Naive thymus-derived CD4-positive, alpha-beta T cell (primary cell): ENCODE measurements around the gene PASD1. TPM values are rescaled to one million over a fixed set of nuclear protein-coding genes. Genes with fewer than 3 reads are reported as not detected.

Experiments used
- ATAC-seq: fragments of 150-1000 bp; cut with Tn5 transposase; 2 replicates; pipeline ENCODE4 v1.10.0; 2021; ENCODE audit warnings: mild to moderate bottlenecking, moderate library complexity
- CTCF ChIA-PET: fragments of 350-600 bp; sonication (Branson Sonifier 250); formaldehyde crosslinking; loops from one replicate; lab custom pipeline; 2021; ENCODE audit warnings: antibody characterized with exemption; lab: Charles Lee
- POLR2A ChIA-PET: fragments of 350-600 bp; sonication (Branson Sonifier 250); formaldehyde crosslinking; loops from one replicate; lab custom pipeline; 2021; ENCODE audit warnings: antibody characterized with exemption, inconsistent platforms; lab: Charles Lee
- DNase-seq, 9 donors: peaks; one replicate each; pipeline versions ENCODE4 v3.0.0 to v3.0.0-alpha.2; 2020 to 2022; ENCODE audit warnings: mixed read lengths in 1 of 9
- H3K27ac ChIP-seq: one replicate; pipeline ENCODE4 v1.7.0; 2013; ENCODE audit warnings: mild to moderate bottlenecking, low read depth, low read length, moderate library complexity
- H3K27me3 ChIP-seq, 2 donors: one replicate each; pipeline ENCODE4 v1.7.0; 2013; ENCODE audit warnings: low read length in 2 of 2, mild to moderate bottlenecking in 2 of 2, moderate library complexity in 2 of 2; ENCODE audit not compliant: control insufficient read depth in 2 of 2, insufficient read depth in 2 of 2
- H3K36me3 ChIP-seq, 3 experiments: 1 replicate in 2 of 3; 2 replicates in 1 of 3; pipeline ENCODE4 v1.7.0; 2013; ENCODE audit warnings: low read length in 3 of 3, mild to moderate bottlenecking in 3 of 3, moderate library complexity in 1 of 3; ENCODE audit not compliant: insufficient read depth in 3 of 3, control insufficient read depth in 2 of 3
- H3K4me1 ChIP-seq, 2 donors: one replicate each; pipeline ENCODE4 v1.7.0; 2013; ENCODE audit warnings: low read length in 2 of 2, mild to moderate bottlenecking in 2 of 2, moderate library complexity in 1 of 2; ENCODE audit not compliant: control insufficient read depth in 2 of 2, insufficient read depth in 2 of 2
- H3K4me3 ChIP-seq: 2 replicates; pipeline ENCODE4 v1.7.0; 2013; ENCODE audit warnings: mild to moderate bottlenecking, low read length
- H3K9me3 ChIP-seq, 3 experiments: 1 replicate in 2 of 3; 2 replicates in 1 of 3; pipeline ENCODE4 v1.7.0; 2013; ENCODE audit warnings: low read length in 3 of 3; ENCODE audit not compliant: control insufficient read depth in 2 of 3
- H3K27ac Mint-ChIP-seq, 9 donors: one replicate each; pipeline ENCODE4 v1.8.0; 2020 to 2022; ENCODE audit warnings: mixed read lengths in 9 of 9, mild to moderate bottlenecking in 8 of 9, moderate library complexity in 5 of 9, inconsistent platforms in 2 of 9
- H3K27me3 Mint-ChIP-seq, 5 donors: one replicate each; pipeline ENCODE4 v1.8.0; 2021 to 2022; ENCODE audit warnings: mixed read lengths in 5 of 5, mild to moderate bottlenecking in 1 of 5
- H3K36me3 Mint-ChIP-seq, 5 donors: one replicate each; pipeline ENCODE4 v1.8.0; 2020 to 2022; ENCODE audit warnings: mixed read lengths in 5 of 5, mild to moderate bottlenecking in 3 of 5, inconsistent platforms in 1 of 5
- H3K4me1 Mint-ChIP-seq, 7 donors: one replicate each; pipeline ENCODE4 v1.8.0; 2020 to 2022; ENCODE audit warnings: mixed read lengths in 7 of 7, mild to moderate bottlenecking in 3 of 7, inconsistent platforms in 1 of 7
- H3K4me3 Mint-ChIP-seq, 10 donors: one replicate each; pipeline ENCODE4 v1.8.0; 2020 to 2022; ENCODE audit warnings: mild to moderate bottlenecking in 10 of 10, mixed read lengths in 10 of 10, moderate library complexity in 6 of 10, inconsistent platforms in 2 of 10
- H3K9me3 Mint-ChIP-seq, 11 donors: one replicate each; pipeline ENCODE4 v1.8.0; 2020 to 2022; ENCODE audit warnings: mixed read lengths in 11 of 11, mild to moderate bottlenecking in 4 of 11, inconsistent platforms in 1 of 11, moderate library complexity in 1 of 11
- intact Hi-C, 2 donors: fragments of 100-400 bp; cut with micrococcal nuclease; formaldehyde crosslinking; loops; one replicate each; pipeline ENCODE4 v1.15.1; 2023
- polyA plus RNA-seq, 2 donors: library from polyadenylated mRNA; unstranded; fragments of 300-500 nt; fragmentation: Illumina TruSeq; gene quantifications; one replicate each; pipeline ENCODE4 v1.2.3, GENCODE V29; 2021
- total RNA-seq, 6 experiments: library from RNA in 5 of 6; stranded (reverse) in 5 of 6; gene quantifications; 1 replicate in 5 of 6; 2 replicates in 1 of 6; pipeline ENCODE4 v1.2.3 and lab custom pipeline; 2021 to 2026

PASD1 gene
- total and polyA plus RNA-seq, 7 experiments from 2014 or later: not detected

GRCh38 chrX:151698485-151698884 lies 135.0 kb downstream of the PASD1 start:
- Mint-ChIP-seq H3K9me3 (peaks cover 0 to 2% (median 0%) of the 10 kb centered on the region in 11 donors), H3K27me3 (peaks cover 5 to 19% (median 14%) of the 10 kb centered on the region in 5 donors), H3K4me1 (peaks cover 0 to 2% (median 0%) of the 10 kb centered on the region in 7 donors), H3K4me3 (no peak overlapping the region), H3K36me3 (no peaks in the 10 kb centered on the region), H3K27ac (no peak overlapping the region)
- DNase-seq: no peak
- H3K27me3 ChIP-seq: no peaks in the 10 kb centered on the region
- intact Hi-C loops: no loop called here
- POLR2A ChIA-PET: no interaction called here
- H3K4me1 ChIP-seq: no peaks in the 10 kb centered on the region
- H3K4me3 ChIP-seq: no peak overlapping the region
- CTCF ChIA-PET: no interaction called here
- H3K27ac ChIP-seq: no peak overlapping the region
- no peak for ATAC-seq
- no peaks in the 10 kb centered on the region for H3K36me3 ChIP-seq
- H3K9me3 ChIP-seq: no peaks in the 10 kb centered on the region

- CTCF ChIA-PET: no interaction called here
- DNase-seq: no peak
- Mint-ChIP-seq H3K4me1 (no peaks in the 10 kb centered on the region), H3K36me3 (no peaks in the 10 kb centered on the region), H3K9me3 (peaks cover 0 to 2% (median 0%) of the 10 kb centered on the region in 11 donors), H3K4me3 (no peak overlapping the region), H3K27me3 (peaks cover 0 to 12% (median 10%) of the 10 kb centered on the region in 5 donors), H3K27ac (no peak overlapping the region)
- ATAC-seq: no peak
- Histone ChIP-seq H3K9me3 (no peaks in the 10 kb centered on the region), H3K27ac (no peak overlapping the region), H3K4me3 (no peak overlapping the region), H3K27me3 (no peaks in the 10 kb centered on the region), H3K4me1 (no peaks in the 10 kb centered on the region), H3K36me3 (no peaks in the 10 kb centered on the region)
- POLR2A ChIA-PET: no interaction called here
- intact Hi-C loops: no loop called here
Measured at GRCh38 chrX:151699746-151700145, 136.3 kb downstream of the PASD1 start.

DNA sequence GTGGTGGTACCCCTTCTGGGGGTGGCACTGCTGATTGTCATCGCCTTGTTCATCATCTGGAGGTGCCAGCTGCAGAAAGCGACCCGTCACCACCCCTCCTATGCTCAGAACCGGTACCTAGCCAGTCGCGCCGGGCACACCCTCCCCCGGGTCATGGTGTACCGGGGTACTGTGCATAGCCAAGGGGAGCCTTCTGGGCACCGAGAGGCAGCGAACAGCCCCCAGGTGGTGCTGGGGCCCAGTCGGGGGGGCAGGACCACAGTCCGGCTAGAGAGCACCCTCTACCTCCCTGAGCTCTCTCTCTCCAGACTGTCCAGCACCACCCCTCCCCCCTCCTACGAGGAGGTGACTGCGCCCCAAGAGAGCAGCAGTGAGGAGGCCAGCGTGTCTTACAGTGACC lies 137.1 kb downstream of the PASD1 start:
- H3K4me1 ChIP-seq: no peaks in the 10 kb centered on the region
- no peak overlapping the region for H3K4me3 ChIP-seq
- H3K9me3 ChIP-seq: no peaks in the 10 kb centered on the region
- peaks cover 0 to 10% (median 8%) of the 10 kb centered on the region in 5 donors for H3K27me3 Mint-ChIP-seq
- H3K27ac ChIP-seq: no peak overlapping the region
- ATAC-seq: no peak
- H3K27ac Mint-ChIP-seq: no peak overlapping the region
- H3K27me3 ChIP-seq: no peaks in the 10 kb centered on the region
- H3K4me3 Mint-ChIP-seq: no peak overlapping the region
- ChIA-PET CTCF (no interaction called here), POLR2A (no interaction called here)
- DNase-seq: no peak
- intact Hi-C loops: no loop called here
- no peaks in the 10 kb centered on the region for H3K36me3 Mint-ChIP-seq
- H3K36me3 ChIP-seq: no peaks in the 10 kb centered on the region
- peaks cover 0 to under 1% (median 0%) of the 10 kb centered on the region in 11 donors for H3K9me3 Mint-ChIP-seq
- H3K4me1 Mint-ChIP-seq: no peaks in the 10 kb centered on the region

DNA sequence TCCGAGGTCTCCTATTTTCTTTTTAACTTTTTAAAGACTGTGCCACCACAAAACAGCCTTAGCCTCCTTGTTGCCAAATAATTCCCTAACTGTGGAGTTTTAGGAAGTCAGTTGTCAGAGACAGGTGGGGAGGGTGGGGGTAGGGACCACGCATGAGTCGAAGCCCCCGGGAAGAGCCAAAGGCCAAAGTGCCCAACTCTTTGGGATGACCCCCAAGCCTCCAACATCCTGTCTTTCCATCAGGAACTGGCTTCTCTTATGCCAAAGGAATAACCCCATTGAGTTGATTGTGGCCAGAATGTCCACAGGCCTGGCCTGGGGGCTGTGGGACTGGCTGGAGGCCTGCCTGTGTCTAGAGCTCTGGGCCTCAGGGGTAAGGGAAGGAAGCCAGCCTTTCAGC lies 137.6 kb downstream of the PASD1 start:
- no peak overlapping the region for H3K4me3 Mint-ChIP-seq
- no peaks in the 10 kb centered on the region for H3K9me3 Mint-ChIP-seq
- H3K4me1 Mint-ChIP-seq: no peaks in the 10 kb centered on the region
- Histone ChIP-seq H3K4me1 (no peaks in the 10 kb centered on the region), H3K36me3 (no peaks in the 10 kb centered on the region), H3K9me3 (no peaks in the 10 kb centered on the region), H3K4me3 (no peak overlapping the region), H3K27me3 (no peaks in the 10 kb centered on the region), H3K27ac (no peak overlapping the region)
- H3K27me3 Mint-ChIP-seq: peaks cover 0 to 6% (median 5%) of the 10 kb centered on the region in 5 donors
- intact Hi-C loops: no loop called here
- POLR2A ChIA-PET: no interaction called here
- CTCF ChIA-PET: no interaction called here
- no peak overlapping the region for H3K27ac Mint-ChIP-seq
- no peak for ATAC-seq
- DNase-seq: no peak
- no peaks in the 10 kb centered on the region for H3K36me3 Mint-ChIP-seq

DNA sequence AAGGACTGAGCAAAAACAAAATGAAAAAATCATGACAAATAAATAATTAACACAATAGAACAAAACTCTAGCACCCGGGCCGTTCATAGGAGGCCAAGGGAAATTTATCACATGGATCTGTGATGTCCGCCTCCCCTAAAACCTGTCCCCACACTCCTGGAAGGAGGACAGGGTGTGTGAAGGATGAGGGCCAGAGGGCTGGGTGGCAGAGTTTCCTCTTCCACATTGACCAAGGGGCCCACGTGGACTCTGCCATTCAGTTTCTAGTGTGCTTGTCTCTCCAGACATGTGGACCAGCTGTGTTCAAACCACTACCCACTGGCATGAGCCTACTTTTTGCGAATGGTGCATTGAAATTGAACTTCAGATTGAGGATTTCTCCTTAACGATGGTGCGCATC lies 138.1 kb downstream of the PASD1 start:
- H3K4me3 Mint-ChIP-seq: no peak overlapping the region
- no peak overlapping the region for H3K27ac Mint-ChIP-seq
- no peaks in the 10 kb centered on the region for H3K9me3 Mint-ChIP-seq
- Histone ChIP-seq H3K4me1 (no peaks in the 10 kb centered on the region), H3K27me3 (no peaks in the 10 kb centered on the region), H3K4me3 (no peak overlapping the region), H3K36me3 (no peaks in the 10 kb centered on the region), H3K9me3 (no peaks in the 10 kb centered on the region), H3K27ac (no peak overlapping the region)
- no peak for ATAC-seq
- H3K27me3 Mint-ChIP-seq: peaks cover 0 to 5% (median 2%) of the 10 kb centered on the region in 5 donors
- ChIA-PET CTCF (no interaction called here), POLR2A (no interaction called here)
- no peaks in the 10 kb centered on the region for H3K36me3 Mint-ChIP-seq
- intact Hi-C loops: no loop called here
- H3K4me1 Mint-ChIP-seq: no peaks in the 10 kb centered on the region
- no peak for DNase-seq

DNA sequence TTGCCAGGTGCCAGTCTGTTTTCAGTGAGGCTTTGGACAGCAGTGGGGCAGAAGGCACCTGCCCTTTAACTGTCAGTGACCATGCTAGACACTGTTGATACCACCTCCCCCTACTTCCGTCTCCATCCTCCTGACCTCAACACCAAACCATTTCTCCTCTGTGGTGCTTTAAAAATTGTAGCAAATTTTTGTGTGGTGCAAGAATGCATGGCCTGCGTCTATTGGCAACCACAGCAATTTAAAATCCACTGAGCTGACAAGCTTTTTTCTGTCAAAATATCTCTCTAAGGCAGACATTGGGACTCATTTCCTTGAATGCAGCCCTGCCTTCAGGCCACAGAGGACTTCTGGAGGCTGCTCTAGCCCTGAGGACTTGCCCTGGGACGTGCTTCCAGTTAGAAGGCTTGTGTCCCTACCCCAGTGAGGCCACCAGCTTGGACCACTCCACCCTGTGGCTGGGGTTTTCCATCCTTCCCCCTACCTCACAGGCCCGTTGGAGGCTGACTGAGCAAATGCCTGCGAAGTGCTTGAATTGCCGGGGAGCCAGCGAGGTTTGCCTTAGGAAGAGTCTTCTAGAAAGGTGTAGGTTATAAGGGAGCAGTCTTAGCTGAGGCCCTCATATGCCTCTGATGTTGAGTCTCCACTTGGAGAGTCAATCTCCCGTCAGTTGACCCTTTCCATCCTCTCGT lies 138.7 kb downstream of the PASD1 start:
- no peak overlapping the region for H3K4me3 Mint-ChIP-seq
- ATAC-seq: no peak
- no peak overlapping the region for H3K4me3 ChIP-seq

DNA sequence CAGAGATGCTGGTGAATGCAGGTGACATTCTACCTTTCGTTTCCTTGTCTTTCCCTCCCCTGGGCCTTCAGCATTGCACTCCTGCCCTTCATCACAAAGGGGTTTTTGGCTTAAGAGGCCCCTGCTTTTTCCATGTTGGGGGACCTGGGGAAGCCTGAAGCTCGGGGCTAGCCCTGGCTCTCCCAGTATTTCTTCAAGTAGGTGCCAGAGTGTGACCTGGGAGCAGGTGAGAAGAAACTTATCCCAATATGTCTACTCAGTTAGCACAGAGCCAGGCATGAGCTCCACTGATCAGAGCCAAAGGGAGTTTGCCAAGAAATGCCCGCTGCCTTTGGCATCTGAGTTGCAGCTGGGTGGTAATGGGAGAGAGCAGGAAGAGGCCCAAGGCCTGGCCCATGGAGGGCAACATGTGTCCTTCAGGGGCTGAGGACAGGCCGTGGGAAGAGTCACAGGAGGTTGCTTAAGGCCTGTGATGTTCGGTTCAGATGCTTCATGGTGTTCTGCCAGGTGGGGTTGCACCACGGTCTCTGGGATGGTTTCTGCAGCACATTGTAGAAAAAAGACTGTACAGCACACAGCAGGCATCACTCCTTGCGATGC lies 139.4 kb downstream of the PASD1 start:
- Histone ChIP-seq H3K27me3 (no peaks in the 10 kb centered on the region), H3K4me3 (no peak overlapping the region), H3K9me3 (no peaks in the 10 kb centered on the region), H3K4me1 (no peaks in the 10 kb centered on the region), H3K36me3 (no peaks in the 10 kb centered on the region), H3K27ac (no peak overlapping the region)
- H3K27ac Mint-ChIP-seq: no peak overlapping the region
- H3K4me3 Mint-ChIP-seq: no peak overlapping the region
- intact Hi-C loops: no loop called here
- CTCF ChIA-PET: no interaction called here
- no peak for DNase-seq
- ATAC-seq: no peak
- no peaks in the 10 kb centered on the region for H3K36me3 Mint-ChIP-seq
- H3K27me3 Mint-ChIP-seq: no peaks in the 10 kb centered on the region
- no peaks in the 10 kb centered on the region for H3K4me1 Mint-ChIP-seq
- POLR2A ChIA-PET: interaction anchor here (0.5 kb wide), 1 partner anchor 155 kb away, joined by 6 read pairs; no protein-coding TSS in a partner anchor
- no peaks in the 10 kb centered on the region for H3K9me3 Mint-ChIP-seq

More for the DNA sequence above, 138.7 kb downstream of the PASD1 start:
- no peak overlapping the region for H3K27ac ChIP-seq
- Mint-ChIP-seq H3K36me3 (no peaks in the 10 kb centered on the region), H3K27me3 (peaks cover 0 to 3% (median 0%) of the 10 kb centered on the region in 5 donors), H3K4me1 (no peaks in the 10 kb centered on the region), H3K9me3 (no peaks in the 10 kb centered on the region), H3K27ac (no peak overlapping the region)
- POLR2A ChIA-PET: no interaction called here
- no peaks in the 10 kb centered on the region for H3K36me3 ChIP-seq
- H3K9me3 ChIP-seq: no peaks in the 10 kb centered on the region
- CTCF ChIA-PET: no interaction called here
- no peak for DNase-seq
- H3K27me3 ChIP-seq: no peaks in the 10 kb centered on the region
- intact Hi-C loops: no loop called here
- H3K4me1 ChIP-seq: no peaks in the 10 kb centered on the region
